GM10266 (cell line): Measurements from ENCODE around the gene CHM.
"Not testable (repeated sequence)": the region's sequence is repeated elsewhere in the genome, so short reads cannot be mapped to it uniquely, and the experiment has no call there.

Experiments
- DNase-seq: peaks from one replicate; pipeline ENCODE4 v3.0.0; 2012; ENCODE audit errors: extremely low spot score
- CTCF ChIP-seq: IDR thresholded peaks from 2 replicates; pipeline ENCODE4 v1.5.1; 2012; ENCODE audit warnings: mild to moderate bottlenecking, low read depth; ENCODE audit not compliant: control insufficient read depth, insufficient read depth; ENCODE audit errors: missing control alignments

CHM gene

GRCh38 chrX:85928606-85929005 lies 118.8 kb downstream of the CHM start:
- no peak for DNase-seq
- no peak for TF ChIP-seq CTCF

GRCh38 chrX:85927740-85928139 lies 119.6 kb downstream of the CHM start:
- DNase-seq = no peak
- TF ChIP-seq CTCF = no peak

GRCh38 chrX:85922821-85923220 lies 124.5 kb downstream of the CHM start:
- TF ChIP-seq CTCF = no peak
- no peak for DNase-seq

GRCh38 chrX:85916656-85917280 lies 130.6 kb downstream of the CHM start:
- DNase-seq = not testable (repeated sequence)

GRCh38 chrX:85914431-85914830 lies 132.9 kb downstream of the CHM start:
- no peak for DNase-seq
- no peak for TF ChIP-seq CTCF

GRCh38 chrX:85907316-85907715 lies 140.0 kb downstream of the CHM start:
- no peak for TF ChIP-seq CTCF

GRCh38 chrX:85906399-85906798 lies 141.0 kb downstream of the CHM start:
- DNase-seq = no peak
- TF ChIP-seq CTCF = no peak

More at GRCh38 chrX:85907316-85907715, 140.0 kb downstream of the CHM start:
- DNase-seq = no peak

- DNase-seq = no peak
- no peak for TF ChIP-seq CTCF
Observed at GRCh38 chrX:85905851-85906250, 141.5 kb downstream of the CHM start.
